Measurements from ENCODE around the gene CADM1.

The CADM1 gene

GRCh38 chr11:115166820-115167219 is 337.4 kb downstream of the CADM1 start:
- in situ Hi-C loops (cut with MboI; ENCODE audit: low sequenced_read_pairs): no loop called here

GRCh38 chr11:115164774-115165173 is 339.4 kb downstream of the CADM1 start:
- in situ Hi-C loops (cut with MboI; ENCODE audit: low sequenced_read_pairs): no loop called here

GRCh38 chr11:115162919-115163318 is 341.3 kb downstream of the CADM1 start:
- in situ Hi-C loops (cut with MboI; ENCODE audit: low sequenced_read_pairs): no loop called here

- in situ Hi-C loops (cut with MboI; ENCODE audit: low sequenced_read_pairs): no loop called here
Observed at GRCh38 chr11:115161876-115162275, 342.3 kb downstream of the CADM1 start.

GRCh38 chr11:115159207-115159606 is 345.0 kb downstream of the CADM1 start:
- in situ Hi-C loops (cut with MboI; ENCODE audit: low sequenced_read_pairs): no loop called here

GRCh38 chr11:115158053-115158452 is 346.2 kb downstream of the CADM1 start:
- in situ Hi-C loops (cut with MboI; ENCODE audit: low sequenced_read_pairs): no loop called here

- in situ Hi-C loops (cut with MboI; ENCODE audit: low sequenced_read_pairs): no loop called here
Observed at GRCh38 chr11:115157247-115157646, 347.0 kb downstream of the CADM1 start.

- in situ Hi-C loops (cut with MboI; ENCODE audit: low sequenced_read_pairs): no loop called here
Observed at GRCh38 chr11:115155978-115156377, 348.2 kb downstream of the CADM1 start.

- in situ Hi-C loops (cut with MboI; ENCODE audit: low sequenced_read_pairs): no loop called here
Observed at GRCh38 chr11:115155320-115155719, 348.9 kb downstream of the CADM1 start.

GRCh38 chr11:115154355-115154736 is 349.9 kb downstream of the CADM1 start:
- in situ Hi-C loops (cut with MboI; ENCODE audit: low sequenced_read_pairs): no loop called here

- in situ Hi-C loops (cut with MboI; ENCODE audit: low sequenced_read_pairs): no loop called here
Observed at GRCh38 chr11:115153731-115154354, 350.4 kb downstream of the CADM1 start.

GRCh38 chr11:115153135-115153534 is 351.1 kb downstream of the CADM1 start:
- in situ Hi-C loops (cut with MboI; ENCODE audit: low sequenced_read_pairs): no loop called here

- in situ Hi-C loops (cut with MboI; ENCODE audit: low sequenced_read_pairs): no loop called here
Observed at GRCh38 chr11:115151010-115151409, 353.2 kb downstream of the CADM1 start.

GRCh38 chr11:115148691-115149090 is 355.5 kb downstream of the CADM1 start:
- in situ Hi-C loops (cut with MboI; ENCODE audit: low sequenced_read_pairs): no loop called here

- in situ Hi-C loops (cut with MboI; ENCODE audit: low sequenced_read_pairs): no loop called here
Observed at GRCh38 chr11:115148101-115148500, 356.1 kb downstream of the CADM1 start.

GRCh38 chr11:115147243-115147807 is 356.9 kb downstream of the CADM1 start:
- in situ Hi-C loops (cut with MboI; ENCODE audit: low sequenced_read_pairs): no loop called here

- in situ Hi-C loops (cut with MboI; ENCODE audit: low sequenced_read_pairs): no loop called here
Observed at GRCh38 chr11:115146425-115146824, 357.8 kb downstream of the CADM1 start.

GRCh38 chr11:115145324-115145723 is 358.9 kb downstream of the CADM1 start:
- in situ Hi-C loops (cut with MboI; ENCODE audit: low sequenced_read_pairs): no loop called here

GRCh38 chr11:115144914-115145313 is 359.3 kb downstream of the CADM1 start:
- in situ Hi-C loops (cut with MboI; ENCODE audit: low sequenced_read_pairs): no loop called here

GRCh38 chr11:115144014-115144413 is 360.2 kb downstream of the CADM1 start:
- in situ Hi-C loops (cut with MboI; ENCODE audit: low sequenced_read_pairs): no loop called here

- in situ Hi-C loops (cut with MboI; ENCODE audit: low sequenced_read_pairs): no loop called here
Observed at GRCh38 chr11:115141231-115142114, 362.7 kb downstream of the CADM1 start.

- in situ Hi-C loops (cut with MboI; ENCODE audit: low sequenced_read_pairs): no loop called here
Observed at GRCh38 chr11:115135936-115136335, 368.3 kb downstream of the CADM1 start.
